A673 (cell line): ENCODE data around the gene GAR1. TPM values are rescaled to one million over a fixed set of nuclear protein-coding genes. Genes with fewer than 3 reads are reported as not detected.

Experiments used
- BruUV-seq: library from RNA; stranded (reverse); fragments of 400-500 nt; replicated peaks from 2 replicates; lab custom pipeline; 2021; lab: Mats Ljungman, UMichigan
- CTCF ChIA-PET: fragments of 300-600 bp; sonication (Branson Sonifier 250); formaldehyde crosslinking; loops from one replicate; lab custom pipeline; 2022; ENCODE audit warnings: antibody characterized with exemption; lab: Charles Lee
- POLR2A ChIA-PET: fragments of 300-600 bp; sonication (Branson Sonifier 250); formaldehyde crosslinking; loops from one replicate; lab custom pipeline; 2022; ENCODE audit warnings: antibody characterized with exemption; ENCODE audit not compliant: low non-redundant PET; lab: Charles Lee
- DNase-seq: peaks from one replicate; pipeline ENCODE4 v3.0.0-alpha.2; 2015; ENCODE audit warnings: low spot score
- H3K27ac ChIP-seq: fragments of 200-600 bp; sonication (generic); 2 replicates; pipeline ENCODE4 v1.5.1; 2016; ENCODE audit warnings: mixed run types, low read depth, mild to moderate bottlenecking, mixed read lengths, antibody characterized with exemption, low read length; ENCODE audit not compliant: poor library complexity, severe bottlenecking
- H3K27me3 ChIP-seq: fragments of 200-600 bp; sonication (generic); replicated peaks from 2 replicates; pipeline ENCODE4 v1.6.1; 2017; ENCODE audit warnings: mixed run types, low read depth, mild to moderate bottlenecking, mixed read lengths, antibody characterized with exemption, low read length; ENCODE audit not compliant: insufficient read depth, poor library complexity
- H3K36me3 ChIP-seq: fragments of 200-600 bp; sonication (generic); 2 replicates; pipeline ENCODE4 v1.6.1; 2016; ENCODE audit warnings: mixed run types, mild to moderate bottlenecking, mixed read lengths, antibody characterized with exemption, low read length; ENCODE audit not compliant: insufficient read depth, poor library complexity, severe bottlenecking
- H3K4me1 ChIP-seq: fragments of 200-600 bp; sonication (generic); 2 replicates; pipeline ENCODE4 v1.6.1; 2017; ENCODE audit warnings: mixed run types, mild to moderate bottlenecking, mixed read lengths, antibody characterized with exemption, low read length; ENCODE audit not compliant: insufficient read depth, poor library complexity, severe bottlenecking
- H3K4me3 ChIP-seq: fragments of 200-600 bp; sonication (generic); 2 replicates; pipeline ENCODE4 v1.5.1; 2016; ENCODE audit warnings: low read depth, mixed run types, mild to moderate bottlenecking, mixed read lengths, low read length; ENCODE audit not compliant: poor library complexity, severe bottlenecking
- H3K9me3 ChIP-seq: fragments of 200-600 bp; sonication (generic); 2 replicates; pipeline ENCODE4 v1.6.1; 2016; ENCODE audit warnings: mixed run types, low read depth, mild to moderate bottlenecking, mixed read lengths, antibody characterized with exemption, low read length; ENCODE audit not compliant: poor library complexity, severe bottlenecking
- EZH2 ChIP-seq: fragments of 200-600 bp; sonication (generic); IDR thresholded peaks from 2 replicates; pipeline ENCODE4 v1.6.1; 2017; ENCODE audit warnings: borderline replicate concordance, low read depth, mild to moderate bottlenecking, mixed read lengths, antibody characterized with exemption, low read length; ENCODE audit not compliant: poor library complexity, severe bottlenecking
- intact Hi-C: fragments of 100-400 bp; cut with micrococcal nuclease; formaldehyde crosslinking; loops from one replicate; pipeline ENCODE4 v1.10.0; 2022; ENCODE audit not compliant: unreplicated experiment
- total RNA-seq: library from RNA; stranded (reverse); gene quantifications from 2 replicates; pipeline ENCODE4 v1.2.3, GENCODE V29; 2021
- TF ChIP-seq, protein P1 (sequence below): fragments of 300-800, 200-600 bp; sonication (generic); conservative IDR thresholded peaks from 2 replicates; pipeline ENCODE4 v1.5.1; 2017; ENCODE audit warnings: low read depth, mild to moderate bottlenecking, antibody characterized with exemption, low read length, moderate library complexity, mixed read lengths

GAR1 gene
- total RNA-seq, 1 experiment from 2014 or later: 67.6 TPM

DNA sequence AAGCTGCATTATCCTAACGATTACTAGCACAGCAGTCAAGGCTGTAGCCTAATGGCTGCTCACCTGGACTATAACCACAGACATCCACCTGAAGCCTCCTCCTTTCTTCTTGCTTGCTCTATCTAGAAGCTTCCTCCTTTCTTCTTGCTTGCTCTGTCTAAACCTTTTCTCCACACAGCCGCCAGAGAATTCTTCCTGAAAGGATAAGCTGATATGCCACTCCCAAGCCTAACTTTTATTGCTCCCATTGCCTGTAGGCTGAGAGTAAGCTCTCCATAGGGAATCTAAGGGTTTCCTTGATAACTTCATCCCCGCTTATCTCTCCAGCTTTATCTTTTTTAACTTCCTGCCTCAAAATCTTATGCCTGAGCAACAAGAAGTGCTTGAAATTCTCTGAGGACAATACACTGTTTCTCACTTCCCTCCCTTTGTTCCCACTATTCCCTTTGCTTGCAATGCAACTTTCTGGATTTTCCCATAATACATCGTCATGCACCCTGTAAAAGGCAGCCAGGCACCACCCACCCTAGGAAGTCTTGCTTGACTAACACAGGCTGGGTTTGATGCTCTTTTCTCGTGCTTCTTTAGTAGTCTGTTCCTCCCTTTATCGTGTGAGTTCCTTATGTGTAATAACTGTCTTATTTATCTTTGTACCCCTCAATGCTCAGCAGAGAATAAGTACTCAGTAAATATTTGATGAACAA lies 31.0 kb downstream of the GAR1 start:
- DNase-seq: peak; percentile 17
- H3K27ac ChIP-seq: no peak overlapping the region
- intact Hi-C loops: no loop called here
- H3K27me3 ChIP-seq: no peaks in the 10 kb centered on the region
- H3K9me3 ChIP-seq: no peaks in the 10 kb centered on the region
- POLR2A ChIA-PET: no interaction called here
- H3K4me1 ChIP-seq: peaks cover 3% of the 10 kb centered on the region
- H3K36me3 ChIP-seq: no peaks in the 10 kb centered on the region
- no peak for TF ChIP-seq EZH2
- TF ChIP-seq, protein P1, sequence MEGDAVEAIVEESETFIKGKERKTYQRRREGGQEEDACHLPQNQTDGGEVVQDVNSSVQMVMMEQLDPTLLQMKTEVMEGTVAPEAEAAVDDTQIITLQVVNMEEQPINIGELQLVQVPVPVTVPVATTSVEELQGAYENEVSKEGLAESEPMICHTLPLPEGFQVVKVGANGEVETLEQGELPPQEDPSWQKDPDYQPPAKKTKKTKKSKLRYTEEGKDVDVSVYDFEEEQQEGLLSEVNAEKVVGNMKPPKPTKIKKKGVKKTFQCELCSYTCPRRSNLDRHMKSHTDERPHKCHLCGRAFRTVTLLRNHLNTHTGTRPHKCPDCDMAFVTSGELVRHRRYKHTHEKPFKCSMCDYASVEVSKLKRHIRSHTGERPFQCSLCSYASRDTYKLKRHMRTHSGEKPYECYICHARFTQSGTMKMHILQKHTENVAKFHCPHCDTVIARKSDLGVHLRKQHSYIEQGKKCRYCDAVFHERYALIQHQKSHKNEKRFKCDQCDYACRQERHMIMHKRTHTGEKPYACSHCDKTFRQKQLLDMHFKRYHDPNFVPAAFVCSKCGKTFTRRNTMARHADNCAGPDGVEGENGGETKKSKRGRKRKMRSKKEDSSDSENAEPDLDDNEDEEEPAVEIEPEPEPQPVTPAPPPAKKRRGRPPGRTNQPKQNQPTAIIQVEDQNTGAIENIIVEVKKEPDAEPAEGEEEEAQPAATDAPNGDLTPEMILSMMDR: no peak
- no TSS peak for BruUV-seq
- CTCF ChIA-PET: no interaction called here
- H3K4me3 ChIP-seq: no peak overlapping the region

GRCh38 chr4:109847896-109848442 lies 32.4 kb downstream of the GAR1 start, which contains the start of gene LRIT3:
Gene LRIT3, plus strand, starts transcription at chr4:109848107. Its CDS starts 95 bp downstream, at chr4:109848202.
- no peak within 1 kb of the TSS for H3K4me3 ChIP-seq
- TF ChIP-seq, protein P1: no peak
- TF ChIP-seq EZH2: no peak
- H3K27me3 ChIP-seq: no peaks in the 10 kb centered on the region
- H3K4me1 ChIP-seq: peaks cover 3% of the 10 kb centered on the region
- H3K9me3 ChIP-seq: no peaks in the 10 kb centered on the region
- POLR2A ChIA-PET: no interaction called here
- DNase-seq: no peak
- intact Hi-C loops: no loop called here
- no peaks in the 10 kb centered on the region for H3K36me3 ChIP-seq
- CTCF ChIA-PET: no interaction called here
- no peak within 1 kb of the TSS for H3K27ac ChIP-seq
- no TSS peak for BruUV-seq

DNA sequence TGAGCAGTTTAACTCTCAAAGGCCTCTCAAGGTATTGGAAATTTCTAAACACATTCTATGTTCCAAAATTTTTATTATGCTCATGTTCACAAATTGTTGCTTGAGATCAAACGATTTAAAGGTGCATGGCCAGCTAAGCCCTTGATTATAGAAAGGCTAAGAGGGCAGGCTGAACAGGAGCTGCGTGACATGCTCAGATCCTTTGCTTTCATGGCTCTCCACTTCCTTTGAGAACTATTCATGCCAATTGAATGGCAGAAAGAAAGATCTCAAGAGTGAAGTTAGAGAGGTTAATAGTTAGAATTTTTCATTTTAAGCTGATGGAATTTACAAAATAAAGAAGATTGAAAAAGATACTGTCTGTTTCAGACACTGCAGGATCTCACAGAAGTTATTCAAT lies 32.9 kb downstream of the GAR1 start:
- no peaks in the 10 kb centered on the region for H3K9me3 ChIP-seq
- no TSS peak for BruUV-seq
- peaks cover 3% of the 10 kb centered on the region for H3K4me1 ChIP-seq
- H3K36me3 ChIP-seq: no peaks in the 10 kb centered on the region
- ChIA-PET CTCF (no interaction called here), POLR2A (no interaction called here)
- TF ChIP-seq, protein P1: no peak
- no peak for TF ChIP-seq EZH2
- no peak overlapping the region for H3K27ac ChIP-seq
- H3K27me3 ChIP-seq: no peaks in the 10 kb centered on the region
- no peak for DNase-seq
- intact Hi-C loops: no loop called here
- no peak overlapping the region for H3K4me3 ChIP-seq
